GM06990 (cell line): ENCODE data around the gene AHI1.
A peak's percentile ranks its signal among the peaks of the same experiment; 100 is the strongest.

ENCODE experiments used
- DNase-seq: peaks from one replicate; pipeline ENCODE4 v3.0.0-alpha.2; 2011; ENCODE audit not compliant: insufficient read length; ENCODE audit errors: extremely low read depth
- H3K27me3 ChIP-seq: replicated peaks from 2 replicates; pipeline ENCODE4 v1.6.0; 2011; ENCODE audit warnings: low read length; ENCODE audit not compliant: control insufficient read depth, insufficient read depth
- H3K36me3 ChIP-seq: 2 replicates; pipeline ENCODE4 v1.5.1; 2011; ENCODE audit warnings: low read length; ENCODE audit not compliant: control insufficient read depth, insufficient read depth
- H3K4me3 ChIP-seq: replicated peaks from 2 replicates; pipeline ENCODE4 v1.5.1; 2011; ENCODE audit warnings: low read depth, mild to moderate bottlenecking, control low read depth, low read length
- TF ChIP-seq, protein P1 (sequence below): IDR thresholded peaks from 2 replicates; pipeline ENCODE4 v1.5.1; 2011; ENCODE audit warnings: low read length, control low read depth, mild to moderate bottlenecking, inconsistent platforms; ENCODE audit not compliant: insufficient read depth, poor library complexity, severe bottlenecking

AHI1 gene

DNA sequence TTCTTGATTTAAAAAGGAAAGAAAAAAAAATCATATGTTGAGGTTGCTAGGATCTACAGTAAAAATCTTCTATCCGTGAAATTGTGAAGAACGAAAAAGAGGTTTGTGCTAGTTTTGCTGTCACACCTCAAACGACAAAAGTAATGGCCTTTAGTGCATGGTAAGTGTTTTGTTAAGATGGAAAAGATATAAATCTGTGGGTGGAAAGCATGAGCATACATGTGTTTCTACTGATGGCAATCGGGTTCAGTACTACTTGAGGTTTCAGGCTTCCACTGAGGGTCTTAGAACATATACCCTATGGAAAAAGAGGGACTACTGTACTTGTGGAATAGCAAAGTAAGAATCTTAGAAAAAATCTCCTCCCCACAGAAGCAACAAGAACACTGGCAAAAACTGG, 58.0 kb downstream of the AHI1 start:
- H3K27me3 ChIP-seq = no peaks in the 10 kb centered on the region
- TF ChIP-seq, protein P1, sequence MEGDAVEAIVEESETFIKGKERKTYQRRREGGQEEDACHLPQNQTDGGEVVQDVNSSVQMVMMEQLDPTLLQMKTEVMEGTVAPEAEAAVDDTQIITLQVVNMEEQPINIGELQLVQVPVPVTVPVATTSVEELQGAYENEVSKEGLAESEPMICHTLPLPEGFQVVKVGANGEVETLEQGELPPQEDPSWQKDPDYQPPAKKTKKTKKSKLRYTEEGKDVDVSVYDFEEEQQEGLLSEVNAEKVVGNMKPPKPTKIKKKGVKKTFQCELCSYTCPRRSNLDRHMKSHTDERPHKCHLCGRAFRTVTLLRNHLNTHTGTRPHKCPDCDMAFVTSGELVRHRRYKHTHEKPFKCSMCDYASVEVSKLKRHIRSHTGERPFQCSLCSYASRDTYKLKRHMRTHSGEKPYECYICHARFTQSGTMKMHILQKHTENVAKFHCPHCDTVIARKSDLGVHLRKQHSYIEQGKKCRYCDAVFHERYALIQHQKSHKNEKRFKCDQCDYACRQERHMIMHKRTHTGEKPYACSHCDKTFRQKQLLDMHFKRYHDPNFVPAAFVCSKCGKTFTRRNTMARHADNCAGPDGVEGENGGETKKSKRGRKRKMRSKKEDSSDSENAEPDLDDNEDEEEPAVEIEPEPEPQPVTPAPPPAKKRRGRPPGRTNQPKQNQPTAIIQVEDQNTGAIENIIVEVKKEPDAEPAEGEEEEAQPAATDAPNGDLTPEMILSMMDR = no peak
- DNase-seq = no peak
- no peak overlapping the region for H3K4me3 ChIP-seq
- H3K36me3 ChIP-seq = no peaks in the 10 kb centered on the region

- Histone ChIP-seq H3K27me3 (no peaks in the 10 kb centered on the region), H3K36me3 (no peaks in the 10 kb centered on the region), H3K4me3 (no peak overlapping the region)
- TF ChIP-seq, protein P1 = peak; percentile 61
- DNase-seq = peak; percentile 6
Observed at GRCh38 chr6:135438907-135439535, 58.5 kb downstream of the AHI1 start.

DNA sequence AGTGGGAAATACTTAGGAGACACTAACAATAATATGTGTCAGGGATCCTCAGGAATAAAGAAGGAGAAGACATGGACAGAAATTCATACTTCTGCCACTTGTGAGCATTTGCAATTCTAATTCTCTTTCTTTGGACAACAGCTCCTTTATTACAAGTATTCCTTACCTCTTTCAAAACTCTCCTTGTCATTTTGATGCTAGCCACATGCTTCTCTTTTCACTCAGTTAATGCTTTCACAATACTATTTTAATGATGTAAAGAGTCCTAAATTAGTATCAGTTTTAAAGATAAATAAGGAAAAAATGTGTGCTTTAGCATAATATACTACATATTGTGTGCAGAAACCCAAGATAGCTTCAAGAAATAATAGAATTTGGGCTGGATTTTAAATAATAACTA, 62.5 kb downstream of the AHI1 start:
- no peak for DNase-seq
- Histone ChIP-seq H3K27me3 (no peaks in the 10 kb centered on the region), H3K36me3 (no peaks in the 10 kb centered on the region), H3K4me3 (no peak overlapping the region)
- TF ChIP-seq, protein P1 = no peak

DNA sequence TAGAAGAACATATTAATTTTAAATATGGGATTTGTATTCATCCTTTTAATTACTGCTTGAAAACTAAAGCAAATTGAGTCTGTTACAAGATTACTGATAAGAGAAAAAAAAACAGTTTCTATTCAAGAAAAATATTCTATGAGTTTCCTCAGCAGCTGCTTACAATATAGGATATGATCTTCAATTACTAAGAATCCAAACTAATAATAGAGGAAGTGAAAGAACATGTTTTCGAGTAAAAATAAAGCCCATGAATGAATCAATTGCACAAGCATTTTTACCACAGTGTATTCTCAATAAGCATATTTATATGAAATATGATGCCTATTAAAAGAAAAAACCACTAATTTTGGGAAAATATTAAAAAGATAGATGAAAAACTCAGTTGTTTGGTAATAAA, 63.4 kb downstream of the AHI1 start:
- no peaks in the 10 kb centered on the region for H3K27me3 ChIP-seq
- TF ChIP-seq, protein P1 = no peak
- no peak overlapping the region for H3K4me3 ChIP-seq
- peak; percentile 65 for DNase-seq
- H3K36me3 ChIP-seq = no peaks in the 10 kb centered on the region

- Histone ChIP-seq H3K27me3 (no peaks in the 10 kb centered on the region), H3K36me3 (no peaks in the 10 kb centered on the region), H3K4me3 (no peak overlapping the region)
- no peak for DNase-seq
- TF ChIP-seq, protein P1 = no peak
Observed at GRCh38 chr6:135428078-135428477, 69.5 kb downstream of the AHI1 start.

- TF ChIP-seq, protein P1 = no peak
- no peak for DNase-seq
- no peaks in the 10 kb centered on the region for H3K36me3 ChIP-seq
- no peaks in the 10 kb centered on the region for H3K27me3 ChIP-seq
- no peak overlapping the region for H3K4me3 ChIP-seq
Observed at GRCh38 chr6:135426833-135427232, 70.7 kb downstream of the AHI1 start.
